Astrocyte (in vitro differentiated cells and primary cell): ENCODE results near the gene ZBTB24. TPM values are rescaled to one million over a fixed set of nuclear protein-coding genes. Genes with fewer than 3 reads are reported as not detected.

ENCODE experiments used
- DNase-seq: peaks from one replicate; pipeline ENCODE4 v3.0.0-alpha.2; 2010; ENCODE audit warnings: low read depth
- FAIRE-seq: peaks from 2 replicates; lab custom pipeline; 2011; peaks lifted over from hg19 to GRCh38; lab: Jason Lieb, UNC
- H2AFZ ChIP-seq: 2 replicates; pipeline ENCODE4 v1.6.0; 2012; ENCODE audit warnings: low read depth, low read length, inconsistent platforms
- H3K27ac ChIP-seq: 2 replicates; pipeline ENCODE4 v1.5.1; 2011; ENCODE audit warnings: low read depth, low read length, inconsistent platforms
- H3K27me3 ChIP-seq: 2 replicates; pipeline ENCODE4 v1.6.0; 2011; ENCODE audit warnings: low read length, inconsistent platforms; ENCODE audit not compliant: insufficient read depth
- H3K36me3 ChIP-seq: 2 replicates; pipeline ENCODE4 v1.5.1; 2011; ENCODE audit warnings: low read length, inconsistent platforms; ENCODE audit not compliant: insufficient read depth
- H3K4me1 ChIP-seq: 2 replicates; pipeline ENCODE4 v1.5.1; 2011; ENCODE audit warnings: low read length, inconsistent platforms; ENCODE audit not compliant: insufficient read depth
- H3K4me2 ChIP-seq: 2 replicates; pipeline ENCODE4 v1.6.0; 2012; ENCODE audit warnings: low read length, inconsistent platforms
- H3K4me3 ChIP-seq: 2 replicates; pipeline ENCODE4 v1.5.1; 2011; ENCODE audit warnings: low read depth, mild to moderate bottlenecking, low read length, inconsistent platforms; ENCODE audit not compliant: insufficient read depth
- H3K79me2 ChIP-seq: 2 replicates; pipeline ENCODE4 v1.6.0; 2012; ENCODE audit warnings: mild to moderate bottlenecking, low read length, inconsistent platforms; ENCODE audit not compliant: insufficient read depth
- H3K9ac ChIP-seq: 2 replicates; pipeline ENCODE4 v1.6.0; 2012; ENCODE audit warnings: mild to moderate bottlenecking, low read length, inconsistent platforms
- H3K9me3 ChIP-seq: 2 replicates; pipeline ENCODE4 v1.5.1; 2012; ENCODE audit warnings: low read depth, mild to moderate bottlenecking, low read length, inconsistent platforms; ENCODE audit not compliant: insufficient read depth
- H4K20me1 ChIP-seq: 2 replicates; pipeline ENCODE4 v1.6.0; 2012; ENCODE audit warnings: low read length, inconsistent platforms; ENCODE audit not compliant: insufficient read depth
- H3K27ac Mint-ChIP-seq: one replicate; pipeline ENCODE4 v1.8.0; 2021; ENCODE audit warnings: mild to moderate bottlenecking, mixed read lengths; ENCODE audit not compliant: unreplicated experiment
- H3K27me3 Mint-ChIP-seq: one replicate; pipeline ENCODE4 v1.8.0; 2021; ENCODE audit warnings: low read depth, mixed read lengths; ENCODE audit not compliant: unreplicated experiment
- H3K36me3 Mint-ChIP-seq: one replicate; pipeline ENCODE4 v1.8.0; 2021; ENCODE audit warnings: low read depth, mixed read lengths; ENCODE audit not compliant: unreplicated experiment
- H3K4me1 Mint-ChIP-seq: one replicate; pipeline ENCODE4 v1.8.0; 2021; ENCODE audit warnings: low read depth, mixed read lengths; ENCODE audit not compliant: unreplicated experiment
- H3K4me3 Mint-ChIP-seq: one replicate; pipeline ENCODE4 v1.8.0; 2021; ENCODE audit warnings: mild to moderate bottlenecking, moderate library complexity, mixed read lengths; ENCODE audit not compliant: unreplicated experiment
- H3K9me3 Mint-ChIP-seq: one replicate; pipeline ENCODE4 v1.8.0; 2021; ENCODE audit warnings: mild to moderate bottlenecking, mixed read lengths; ENCODE audit not compliant: unreplicated experiment
- CTCF ChIP-seq: IDR thresholded peaks from 2 replicates; pipeline ENCODE4 v1.5.1; 2011; ENCODE audit warnings: low read depth, mild to moderate bottlenecking, inconsistent platforms, low read length, moderate library complexity; ENCODE audit not compliant: insufficient read depth
- EZH2 ChIP-seq: IDR thresholded peaks from 2 replicates; pipeline ENCODE4 v1.6.1; 2012; ENCODE audit warnings: mild to moderate bottlenecking, low read length, inconsistent platforms; ENCODE audit not compliant: insufficient read depth
- total RNA-seq: library from RNA; stranded (reverse); gene quantifications from 2 replicates; pipeline ENCODE4 v1.2.1, GENCODE V29; 2021

ZBTB24 gene
- total RNA-seq, 1 donor from 2014 or later = 9.3 TPM

GRCh38 chr6:109429496-109429895, 53.5 kb downstream of the ZBTB24 start:
- H3K9me3 ChIP-seq = no peaks in the 10 kb centered on the region
- H3K4me3 ChIP-seq = no peak overlapping the region
- H3K27me3 Mint-ChIP-seq = peaks cover 9% of the 10 kb centered on the region
- H3K36me3 ChIP-seq = no peaks in the 10 kb centered on the region
- no peak overlapping the region for H3K4me3 Mint-ChIP-seq
- no peaks in the 10 kb centered on the region for H3K79me2 ChIP-seq
- H3K4me2 ChIP-seq = no peak overlapping the region
- H3K27me3 ChIP-seq = no peaks in the 10 kb centered on the region
- H3K9ac ChIP-seq = no peak overlapping the region
- FAIRE-seq = no peak
- peaks cover 1% of the 10 kb centered on the region for H3K4me1 ChIP-seq
- no peak overlapping the region for H3K27ac Mint-ChIP-seq
- peaks cover 4% of the 10 kb centered on the region for H3K36me3 Mint-ChIP-seq
- no peaks in the 10 kb centered on the region for H3K4me1 Mint-ChIP-seq
- no peak overlapping the region for H3K27ac ChIP-seq
- H2AFZ ChIP-seq = no peak overlapping the region
- DNase-seq = no peak
- H3K9me3 Mint-ChIP-seq = no peaks in the 10 kb centered on the region
- TF ChIP-seq CTCF = no peak
- TF ChIP-seq EZH2 = no peak
- no peaks in the 10 kb centered on the region for H4K20me1 ChIP-seq

GRCh38 chr6:109428889-109429477, 54.0 kb downstream of the ZBTB24 start:
- H3K9me3 ChIP-seq = no peaks in the 10 kb centered on the region
- Mint-ChIP-seq H3K4me3 (no peak overlapping the region), H3K9me3 (no peaks in the 10 kb centered on the region), H3K4me1 (no peaks in the 10 kb centered on the region), H3K27me3 (peaks cover 9% of the 10 kb centered on the region), H3K27ac (no peak overlapping the region), H3K36me3 (peaks cover 4% of the 10 kb centered on the region)
- H3K79me2 ChIP-seq = no peaks in the 10 kb centered on the region
- no peaks in the 10 kb centered on the region for H4K20me1 ChIP-seq
- no peak overlapping the region for H3K4me2 ChIP-seq
- peaks cover 6% of the 10 kb centered on the region for H3K4me1 ChIP-seq
- no peak overlapping the region for H2AFZ ChIP-seq
- TF ChIP-seq CTCF (no peak), EZH2 (no peak)
- FAIRE-seq (no peak), DNase-seq (peak; percentile 22)
- H3K9ac ChIP-seq = no peak overlapping the region
- H3K4me3 ChIP-seq = no peak overlapping the region
- H3K36me3 ChIP-seq = no peaks in the 10 kb centered on the region
- H3K27ac ChIP-seq = no peak overlapping the region
- H3K27me3 ChIP-seq = no peaks in the 10 kb centered on the region

- TF ChIP-seq EZH2 (no peak), CTCF (no peak)
- no peaks in the 10 kb centered on the region for H3K36me3 ChIP-seq
Observed at GRCh38 chr6:109424946-109425345, 58.1 kb downstream of the ZBTB24 start.

More at GRCh38 chr6:109424946-109425345, 58.1 kb downstream of the ZBTB24 start:
- Histone ChIP-seq H3K79me2 (no peaks in the 10 kb centered on the region), H3K9ac (no peak overlapping the region), H4K20me1 (no peaks in the 10 kb centered on the region), H3K27ac (no peak overlapping the region), H2AFZ (no peak overlapping the region), H3K9me3 (no peaks in the 10 kb centered on the region), H3K4me1 (peaks cover 7% of the 10 kb centered on the region), H3K27me3 (no peaks in the 10 kb centered on the region), H3K4me2 (no peak overlapping the region), H3K4me3 (no peak overlapping the region)
- no peaks in the 10 kb centered on the region for H3K9me3 Mint-ChIP-seq
- H3K4me1 Mint-ChIP-seq = no peaks in the 10 kb centered on the region
- no peaks in the 10 kb centered on the region for H3K36me3 Mint-ChIP-seq
- no peaks in the 10 kb centered on the region for H3K27me3 Mint-ChIP-seq
- no peak overlapping the region for H3K27ac Mint-ChIP-seq
- no peak overlapping the region for H3K4me3 Mint-ChIP-seq
- FAIRE-seq (no peak), DNase-seq (peak; percentile 25)
